T-helper 2 cell treated with Interferon-gamma antibody and Interleukin-4, amounts not matched to agents 5 μg/mL and 100 μg/mL, for 36 hours (primary cell): Measurements from ENCODE around the gene CFAP20.
"Not testable (repeated sequence)": the region's sequence is repeated elsewhere in the genome, so short reads cannot be mapped to it uniquely, and the experiment has no call there.

ENCODE experiments used
- DNase-seq: peaks from one replicate; pipeline ENCODE4 v3.0.0; 2021; ENCODE audit warnings: low spot score
- H3K27ac Mint-ChIP-seq: one replicate; pipeline ENCODE4 v1.8.0; 2021; ENCODE audit warnings: mild to moderate bottlenecking, mixed read lengths
- H3K27me3 Mint-ChIP-seq: one replicate; pipeline ENCODE4 v1.8.0; 2021; ENCODE audit warnings: low read depth, mixed read lengths
- H3K36me3 Mint-ChIP-seq: one replicate; pipeline ENCODE4 v1.8.0; 2021; ENCODE audit warnings: low read depth, mixed read lengths
- H3K4me1 Mint-ChIP-seq: one replicate; pipeline ENCODE4 v1.8.0; 2021; ENCODE audit warnings: low read depth, mixed read lengths
- H3K4me3 Mint-ChIP-seq: one replicate; pipeline ENCODE4 v1.8.0; 2022; ENCODE audit warnings: mild to moderate bottlenecking, moderate library complexity, mixed read lengths
- H3K9me3 Mint-ChIP-seq: one replicate; pipeline ENCODE4 v1.8.0; 2021; ENCODE audit warnings: mixed read lengths

Gene CFAP20

GRCh38 chr16:58080657-58081056 is 48.5 kb downstream of the CFAP20 start:
- not testable (repeated sequence) for H3K27me3 Mint-ChIP-seq, H3K4me3 Mint-ChIP-seq, H3K36me3 Mint-ChIP-seq, DNase-seq, H3K9me3 Mint-ChIP-seq, H3K27ac Mint-ChIP-seq, H3K4me1 Mint-ChIP-seq

- no peaks in the 10 kb centered on the region for H3K36me3 Mint-ChIP-seq
These were observed 51.4 kb downstream of the CFAP20 start for GRCh38 chr16:58077796-58078195.

GRCh38 chr16:58076514-58076913 is 52.7 kb downstream of the CFAP20 start:
- no peak overlapping the region for H3K4me3 Mint-ChIP-seq
- H3K36me3 Mint-ChIP-seq, result no peaks in the 10 kb centered on the region
- H3K9me3 Mint-ChIP-seq, result no peaks in the 10 kb centered on the region
- H3K27me3 Mint-ChIP-seq, result no peaks in the 10 kb centered on the region
- no peak overlapping the region for H3K27ac Mint-ChIP-seq
- H3K4me1 Mint-ChIP-seq, result no peaks in the 10 kb centered on the region
- DNase-seq, result no peak

More at GRCh38 chr16:58077796-58078195, 51.4 kb downstream of the CFAP20 start:
- H3K4me3 Mint-ChIP-seq, result no peak overlapping the region
- no peaks in the 10 kb centered on the region for H3K27me3 Mint-ChIP-seq
- H3K9me3 Mint-ChIP-seq, result no peaks in the 10 kb centered on the region
- no peak overlapping the region for H3K27ac Mint-ChIP-seq
- no peaks in the 10 kb centered on the region for H3K4me1 Mint-ChIP-seq
- DNase-seq, result no peak

- Mint-ChIP-seq H3K36me3 (no peaks in the 10 kb centered on the region), H3K4me1 (no peaks in the 10 kb centered on the region), H3K27ac (no peak overlapping the region), H3K27me3 (no peaks in the 10 kb centered on the region), H3K4me3 (no peak overlapping the region), H3K9me3 (no peaks in the 10 kb centered on the region)
- no peak for DNase-seq
These were observed 54.5 kb downstream of the CFAP20 start for GRCh38 chr16:58074657-58075056.

- not testable (repeated sequence) for H3K36me3 Mint-ChIP-seq, H3K27ac Mint-ChIP-seq, H3K9me3 Mint-ChIP-seq, H3K4me3 Mint-ChIP-seq, H3K27me3 Mint-ChIP-seq, DNase-seq, H3K4me1 Mint-ChIP-seq
These were observed 56.1 kb downstream of the CFAP20 start for GRCh38 chr16:58073086-58073485.

- not testable (repeated sequence) for H3K9me3 Mint-ChIP-seq, H3K27ac Mint-ChIP-seq, H3K4me1 Mint-ChIP-seq, H3K36me3 Mint-ChIP-seq, H3K4me3 Mint-ChIP-seq, H3K27me3 Mint-ChIP-seq, DNase-seq
These were observed 57.0 kb downstream of the CFAP20 start for GRCh38 chr16:58072134-58072533.

GRCh38 chr16:58070585-58070984 is 58.6 kb downstream of the CFAP20 start:
- Mint-ChIP-seq H3K9me3 (no peaks in the 10 kb centered on the region), H3K27ac (no peak overlapping the region), H3K36me3 (no peaks in the 10 kb centered on the region), H3K4me1 (no peaks in the 10 kb centered on the region), H3K4me3 (no peak overlapping the region), H3K27me3 (no peaks in the 10 kb centered on the region)
- DNase-seq, result no peak
